ENCODE measurements around the gene DYNC2I2. TPM values are rescaled to one million over a fixed set of nuclear protein-coding genes. Genes with fewer than 3 reads are reported as not detected.

The DYNC2I2 gene
- total RNA-seq, 1 experiment from 2014 or later, result 71.1 TPM

DNA sequence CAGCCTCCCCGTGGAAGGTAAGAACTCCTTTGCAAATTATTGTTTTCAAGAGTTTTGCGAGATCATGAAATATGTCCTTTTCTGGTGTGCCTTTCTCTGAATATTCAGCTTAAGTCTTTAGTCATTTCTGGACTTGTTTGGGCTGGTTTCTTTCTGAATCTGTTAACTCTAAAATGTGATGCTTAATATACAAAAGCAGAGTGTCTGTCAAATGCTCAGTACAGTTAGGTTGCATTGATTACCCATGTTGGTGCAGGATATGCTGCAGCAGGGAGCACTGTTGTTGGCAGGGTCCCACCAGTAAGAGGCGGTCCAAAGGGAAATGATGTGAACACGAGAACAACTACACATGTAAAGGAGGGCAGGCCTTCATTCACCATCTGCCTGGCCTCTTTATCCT is 56.5 kb downstream of the DYNC2I2 start:
- peaks cover 71% of the 10 kb centered on the region for H3K36me3 Mint-ChIP-seq
- TF ChIP-seq TEAD4 (CRISPR knock-in tag; IDR thresholded peaks at IDR 0.05) (no peak), SOX15 (CRISPR knock-in tag; IDR thresholded peaks at IDR 0.05) (no peak), HMGA2 (CRISPR knock-in tag; IDR thresholded peaks at IDR 0.05) (no peak), ZBTB21 (CRISPR knock-in tag; IDR thresholded peaks at IDR 0.05; ENCODE audit: borderline replicate concordance) (no peak), NFYB (CRISPR knock-in tag; conservative IDR thresholded peaks at IDR 0.05; ENCODE audit: low read depth) (no peak), RELA (CRISPR knock-in tag; IDR thresholded peaks at IDR 0.05; ENCODE audit: borderline replicate concordance) (no peak), ZNF263 (CRISPR knock-in tag; IDR thresholded peaks at IDR 0.05; ENCODE audit: low read depth) (no peak), CREB1 (CRISPR knock-in tag; IDR thresholded peaks at IDR 0.05) (no peak), FOXP1 (CRISPR knock-in tag; IDR thresholded peaks at IDR 0.05; ENCODE audit: borderline replicate concordance) (no peak), ETV6 (CRISPR knock-in tag; IDR thresholded peaks at IDR 0.05) (no peak), ATF1 (CRISPR knock-in tag; IDR thresholded peaks at IDR 0.05) (no peak)
- TF ChIP-seq, protein P1, sequence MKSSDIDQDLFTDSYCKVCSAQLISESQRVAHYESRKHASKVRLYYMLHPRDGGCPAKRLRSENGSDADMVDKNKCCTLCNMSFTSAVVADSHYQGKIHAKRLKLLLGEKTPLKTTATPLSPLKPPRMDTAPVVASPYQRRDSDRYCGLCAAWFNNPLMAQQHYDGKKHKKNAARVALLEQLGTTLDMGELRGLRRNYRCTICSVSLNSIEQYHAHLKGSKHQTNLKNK (CRISPR knock-in tag; IDR thresholded peaks at IDR 0.05), result no peak
- TF ChIP-seq, protein P2, sequence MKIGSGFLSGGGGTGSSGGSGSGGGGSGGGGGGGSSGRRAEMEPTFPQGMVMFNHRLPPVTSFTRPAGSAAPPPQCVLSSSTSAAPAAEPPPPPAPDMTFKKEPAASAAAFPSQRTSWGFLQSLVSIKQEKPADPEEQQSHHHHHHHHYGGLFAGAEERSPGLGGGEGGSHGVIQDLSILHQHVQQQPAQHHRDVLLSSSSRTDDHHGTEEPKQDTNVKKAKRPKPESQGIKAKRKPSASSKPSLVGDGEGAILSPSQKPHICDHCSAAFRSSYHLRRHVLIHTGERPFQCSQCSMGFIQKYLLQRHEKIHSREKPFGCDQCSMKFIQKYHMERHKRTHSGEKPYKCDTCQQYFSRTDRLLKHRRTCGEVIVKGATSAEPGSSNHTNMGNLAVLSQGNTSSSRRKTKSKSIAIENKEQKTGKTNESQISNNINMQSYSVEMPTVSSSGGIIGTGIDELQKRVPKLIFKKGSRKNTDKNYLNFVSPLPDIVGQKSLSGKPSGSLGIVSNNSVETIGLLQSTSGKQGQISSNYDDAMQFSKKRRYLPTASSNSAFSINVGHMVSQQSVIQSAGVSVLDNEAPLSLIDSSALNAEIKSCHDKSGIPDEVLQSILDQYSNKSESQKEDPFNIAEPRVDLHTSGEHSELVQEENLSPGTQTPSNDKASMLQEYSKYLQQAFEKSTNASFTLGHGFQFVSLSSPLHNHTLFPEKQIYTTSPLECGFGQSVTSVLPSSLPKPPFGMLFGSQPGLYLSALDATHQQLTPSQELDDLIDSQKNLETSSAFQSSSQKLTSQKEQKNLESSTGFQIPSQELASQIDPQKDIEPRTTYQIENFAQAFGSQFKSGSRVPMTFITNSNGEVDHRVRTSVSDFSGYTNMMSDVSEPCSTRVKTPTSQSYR (CRISPR knock-in tag; IDR thresholded peaks at IDR 0.05), result no peak
- TF ChIP-seq, protein P3, sequence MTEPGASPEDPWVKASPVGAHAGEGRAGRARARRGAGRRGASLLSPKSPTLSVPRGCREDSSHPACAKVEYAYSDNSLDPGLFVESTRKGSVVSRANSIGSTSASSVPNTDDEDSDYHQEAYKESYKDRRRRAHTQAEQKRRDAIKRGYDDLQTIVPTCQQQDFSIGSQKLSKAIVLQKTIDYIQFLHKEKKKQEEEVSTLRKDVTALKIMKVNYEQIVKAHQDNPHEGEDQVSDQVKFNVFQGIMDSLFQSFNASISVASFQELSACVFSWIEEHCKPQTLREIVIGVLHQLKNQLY (CRISPR knock-in tag; IDR thresholded peaks at IDR 0.05), result no peak
- TF ChIP-seq, protein P4, sequence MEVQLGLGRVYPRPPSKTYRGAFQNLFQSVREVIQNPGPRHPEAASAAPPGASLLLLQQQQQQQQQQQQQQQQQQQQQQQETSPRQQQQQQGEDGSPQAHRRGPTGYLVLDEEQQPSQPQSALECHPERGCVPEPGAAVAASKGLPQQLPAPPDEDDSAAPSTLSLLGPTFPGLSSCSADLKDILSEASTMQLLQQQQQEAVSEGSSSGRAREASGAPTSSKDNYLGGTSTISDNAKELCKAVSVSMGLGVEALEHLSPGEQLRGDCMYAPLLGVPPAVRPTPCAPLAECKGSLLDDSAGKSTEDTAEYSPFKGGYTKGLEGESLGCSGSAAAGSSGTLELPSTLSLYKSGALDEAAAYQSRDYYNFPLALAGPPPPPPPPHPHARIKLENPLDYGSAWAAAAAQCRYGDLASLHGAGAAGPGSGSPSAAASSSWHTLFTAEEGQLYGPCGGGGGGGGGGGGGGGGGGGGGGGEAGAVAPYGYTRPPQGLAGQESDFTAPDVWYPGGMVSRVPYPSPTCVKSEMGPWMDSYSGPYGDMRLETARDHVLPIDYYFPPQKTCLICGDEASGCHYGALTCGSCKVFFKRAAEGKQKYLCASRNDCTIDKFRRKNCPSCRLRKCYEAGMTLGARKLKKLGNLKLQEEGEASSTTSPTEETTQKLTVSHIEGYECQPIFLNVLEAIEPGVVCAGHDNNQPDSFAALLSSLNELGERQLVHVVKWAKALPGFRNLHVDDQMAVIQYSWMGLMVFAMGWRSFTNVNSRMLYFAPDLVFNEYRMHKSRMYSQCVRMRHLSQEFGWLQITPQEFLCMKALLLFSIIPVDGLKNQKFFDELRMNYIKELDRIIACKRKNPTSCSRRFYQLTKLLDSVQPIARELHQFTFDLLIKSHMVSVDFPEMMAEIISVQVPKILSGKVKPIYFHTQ (CRISPR knock-in tag; IDR thresholded peaks at IDR 0.05), result no peak
- TF ChIP-seq, protein P5, sequence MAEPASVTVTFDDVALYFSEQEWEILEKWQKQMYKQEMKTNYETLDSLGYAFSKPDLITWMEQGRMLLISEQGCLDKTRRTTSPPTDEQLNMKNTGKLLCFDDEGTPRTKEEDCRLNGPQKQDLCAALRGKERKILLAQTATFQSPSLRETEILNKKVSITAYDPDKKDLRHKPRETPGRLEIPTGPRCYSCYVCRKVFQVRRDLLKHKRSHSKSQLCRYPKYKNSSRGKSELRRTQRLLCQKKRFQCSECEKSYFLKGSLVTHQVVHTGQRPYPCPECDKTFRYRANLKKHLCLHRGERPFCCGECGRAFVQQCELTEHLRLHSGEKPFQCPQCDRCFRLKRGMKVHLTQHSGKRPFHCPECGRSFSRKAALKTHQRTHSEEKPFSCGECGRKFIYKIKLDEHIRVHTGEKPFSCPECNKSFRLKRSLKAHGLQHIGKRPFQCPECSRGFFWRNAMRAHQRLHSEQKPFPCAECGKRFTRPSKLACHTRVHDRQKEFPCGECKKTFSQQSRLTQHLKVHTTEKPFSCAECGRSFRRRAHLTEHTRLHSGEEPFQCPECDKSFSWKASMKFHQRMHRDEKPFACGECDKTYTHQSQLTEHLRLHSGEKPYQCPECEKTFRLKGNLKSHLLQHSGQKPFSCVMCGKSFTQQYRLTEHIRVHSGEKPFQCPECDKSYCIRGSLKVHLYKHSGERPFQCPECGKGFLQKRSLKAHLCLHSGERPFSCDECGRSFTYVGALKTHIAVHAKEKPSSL (CRISPR knock-in tag; conservative IDR thresholded peaks at IDR 0.05), result no peak
- TF ChIP-seq, protein P6, sequence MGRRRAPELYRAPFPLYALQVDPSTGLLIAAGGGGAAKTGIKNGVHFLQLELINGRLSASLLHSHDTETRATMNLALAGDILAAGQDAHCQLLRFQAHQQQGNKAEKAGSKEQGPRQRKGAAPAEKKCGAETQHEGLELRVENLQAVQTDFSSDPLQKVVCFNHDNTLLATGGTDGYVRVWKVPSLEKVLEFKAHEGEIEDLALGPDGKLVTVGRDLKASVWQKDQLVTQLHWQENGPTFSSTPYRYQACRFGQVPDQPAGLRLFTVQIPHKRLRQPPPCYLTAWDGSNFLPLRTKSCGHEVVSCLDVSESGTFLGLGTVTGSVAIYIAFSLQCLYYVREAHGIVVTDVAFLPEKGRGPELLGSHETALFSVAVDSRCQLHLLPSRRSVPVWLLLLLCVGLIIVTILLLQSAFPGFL (CRISPR knock-in tag; IDR thresholded peaks at IDR 0.05; ENCODE audit: borderline replicate concordance), result no peak
- TF ChIP-seq, protein P7, sequence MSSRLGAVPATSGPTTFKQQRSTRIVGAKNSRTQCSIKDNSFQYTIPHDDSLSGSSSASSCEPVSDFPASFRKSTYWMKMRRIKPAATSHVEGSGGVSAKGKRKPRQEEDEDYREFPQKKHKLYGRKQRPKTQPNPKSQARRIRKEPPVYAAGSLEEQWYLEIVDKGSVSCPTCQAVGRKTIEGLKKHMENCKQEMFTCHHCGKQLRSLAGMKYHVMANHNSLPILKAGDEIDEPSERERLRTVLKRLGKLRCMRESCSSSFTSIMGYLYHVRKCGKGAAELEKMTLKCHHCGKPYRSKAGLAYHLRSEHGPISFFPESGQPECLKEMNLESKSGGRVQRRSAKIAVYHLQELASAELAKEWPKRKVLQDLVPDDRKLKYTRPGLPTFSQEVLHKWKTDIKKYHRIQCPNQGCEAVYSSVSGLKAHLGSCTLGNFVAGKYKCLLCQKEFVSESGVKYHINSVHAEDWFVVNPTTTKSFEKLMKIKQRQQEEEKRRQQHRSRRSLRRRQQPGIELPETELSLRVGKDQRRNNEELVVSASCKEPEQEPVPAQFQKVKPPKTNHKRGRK (CRISPR knock-in tag; IDR thresholded peaks at IDR 0.05; ENCODE audit: borderline replicate concordance), result no peak
- TF ChIP-seq, protein P8, sequence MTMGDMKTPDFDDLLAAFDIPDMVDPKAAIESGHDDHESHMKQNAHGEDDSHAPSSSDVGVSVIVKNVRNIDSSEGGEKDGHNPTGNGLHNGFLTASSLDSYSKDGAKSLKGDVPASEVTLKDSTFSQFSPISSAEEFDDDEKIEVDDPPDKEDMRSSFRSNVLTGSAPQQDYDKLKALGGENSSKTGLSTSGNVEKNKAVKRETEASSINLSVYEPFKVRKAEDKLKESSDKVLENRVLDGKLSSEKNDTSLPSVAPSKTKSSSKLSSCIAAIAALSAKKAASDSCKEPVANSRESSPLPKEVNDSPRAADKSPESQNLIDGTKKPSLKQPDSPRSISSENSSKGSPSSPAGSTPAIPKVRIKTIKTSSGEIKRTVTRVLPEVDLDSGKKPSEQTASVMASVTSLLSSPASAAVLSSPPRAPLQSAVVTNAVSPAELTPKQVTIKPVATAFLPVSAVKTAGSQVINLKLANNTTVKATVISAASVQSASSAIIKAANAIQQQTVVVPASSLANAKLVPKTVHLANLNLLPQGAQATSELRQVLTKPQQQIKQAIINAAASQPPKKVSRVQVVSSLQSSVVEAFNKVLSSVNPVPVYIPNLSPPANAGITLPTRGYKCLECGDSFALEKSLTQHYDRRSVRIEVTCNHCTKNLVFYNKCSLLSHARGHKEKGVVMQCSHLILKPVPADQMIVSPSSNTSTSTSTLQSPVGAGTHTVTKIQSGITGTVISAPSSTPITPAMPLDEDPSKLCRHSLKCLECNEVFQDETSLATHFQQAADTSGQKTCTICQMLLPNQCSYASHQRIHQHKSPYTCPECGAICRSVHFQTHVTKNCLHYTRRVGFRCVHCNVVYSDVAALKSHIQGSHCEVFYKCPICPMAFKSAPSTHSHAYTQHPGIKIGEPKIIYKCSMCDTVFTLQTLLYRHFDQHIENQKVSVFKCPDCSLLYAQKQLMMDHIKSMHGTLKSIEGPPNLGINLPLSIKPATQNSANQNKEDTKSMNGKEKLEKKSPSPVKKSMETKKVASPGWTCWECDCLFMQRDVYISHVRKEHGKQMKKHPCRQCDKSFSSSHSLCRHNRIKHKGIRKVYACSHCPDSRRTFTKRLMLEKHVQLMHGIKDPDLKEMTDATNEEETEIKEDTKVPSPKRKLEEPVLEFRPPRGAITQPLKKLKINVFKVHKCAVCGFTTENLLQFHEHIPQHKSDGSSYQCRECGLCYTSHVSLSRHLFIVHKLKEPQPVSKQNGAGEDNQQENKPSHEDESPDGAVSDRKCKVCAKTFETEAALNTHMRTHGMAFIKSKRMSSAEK (CRISPR knock-in tag; IDR thresholded peaks at IDR 0.05; ENCODE audit: borderline replicate concordance), result no peak
- no peak overlapping the region for H3K4me3 Mint-ChIP-seq
- H3K27me3 Mint-ChIP-seq (ENCODE audit: low read depth), result no peaks in the 10 kb centered on the region
- ChIA-PET POLR2A (interaction anchor here (0.7 kb wide), 1 partner anchor 21 kb away, joined by 4 read pairs; no protein-coding TSS in a partner anchor), CTCF (no interaction called here)
- no peaks in the 10 kb centered on the region for H3K9me3 Mint-ChIP-seq
- DNase-seq (ENCODE audit: low spot score), result no peak
- no peaks in the 10 kb centered on the region for H3K4me1 Mint-ChIP-seq
- ATAC-seq, result no peak
- H3K27ac Mint-ChIP-seq, result no peak overlapping the region; the same call in 1 of the 2 replicates

All from WTC11 (cell line).